ENCODE results near the gene EPAS1. TPM values are rescaled to one million over a fixed set of nuclear protein-coding genes. Genes with fewer than 3 reads are reported as not detected.

EPAS1 gene
- total and polyA plus RNA-seq, 2 experiments from 2014 or later = 1.4 to 4.8 TPM

DNA sequence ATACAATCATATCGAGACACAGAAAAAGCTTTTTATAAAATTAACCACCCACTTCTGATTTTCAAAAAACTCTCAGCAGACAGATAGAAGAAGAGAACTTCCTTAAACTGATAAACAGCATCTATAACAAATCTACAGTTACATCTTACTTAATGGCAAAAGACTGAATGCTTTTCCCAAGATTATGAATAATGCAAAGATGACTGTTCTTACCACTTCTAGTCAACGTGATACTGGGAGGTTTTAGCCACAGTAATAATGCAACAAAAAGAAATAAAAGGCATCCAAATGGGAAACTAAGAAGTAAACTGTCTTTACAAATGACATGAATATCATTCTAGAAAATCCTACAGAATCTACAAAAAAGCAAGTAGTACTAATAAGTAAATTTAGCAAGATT lies 124.2 kb downstream of the EPAS1 start:
- no peaks in the 10 kb centered on the region for H3K4me1 ChIP-seq (ENCODE audit: low read depth)
- H3K27ac ChIP-seq = no peak overlapping the region
- H3K4me3 ChIP-seq = no peak overlapping the region
- DNase-seq (ENCODE audit: low read depth in 1 of 2, low spot score in 1 of 2) = no peak
- no peaks in the 10 kb centered on the region for H3K36me3 ChIP-seq
- H3K9me3 ChIP-seq (ENCODE audit: low read depth) = no peaks in the 10 kb centered on the region
- H3K27me3 ChIP-seq = no peaks in the 10 kb centered on the region
- TF ChIP-seq, protein P1, sequence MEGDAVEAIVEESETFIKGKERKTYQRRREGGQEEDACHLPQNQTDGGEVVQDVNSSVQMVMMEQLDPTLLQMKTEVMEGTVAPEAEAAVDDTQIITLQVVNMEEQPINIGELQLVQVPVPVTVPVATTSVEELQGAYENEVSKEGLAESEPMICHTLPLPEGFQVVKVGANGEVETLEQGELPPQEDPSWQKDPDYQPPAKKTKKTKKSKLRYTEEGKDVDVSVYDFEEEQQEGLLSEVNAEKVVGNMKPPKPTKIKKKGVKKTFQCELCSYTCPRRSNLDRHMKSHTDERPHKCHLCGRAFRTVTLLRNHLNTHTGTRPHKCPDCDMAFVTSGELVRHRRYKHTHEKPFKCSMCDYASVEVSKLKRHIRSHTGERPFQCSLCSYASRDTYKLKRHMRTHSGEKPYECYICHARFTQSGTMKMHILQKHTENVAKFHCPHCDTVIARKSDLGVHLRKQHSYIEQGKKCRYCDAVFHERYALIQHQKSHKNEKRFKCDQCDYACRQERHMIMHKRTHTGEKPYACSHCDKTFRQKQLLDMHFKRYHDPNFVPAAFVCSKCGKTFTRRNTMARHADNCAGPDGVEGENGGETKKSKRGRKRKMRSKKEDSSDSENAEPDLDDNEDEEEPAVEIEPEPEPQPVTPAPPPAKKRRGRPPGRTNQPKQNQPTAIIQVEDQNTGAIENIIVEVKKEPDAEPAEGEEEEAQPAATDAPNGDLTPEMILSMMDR (IDR thresholded peaks at IDR 0.05; ENCODE audit: low read depth, low read length) = no peak

DNA sequence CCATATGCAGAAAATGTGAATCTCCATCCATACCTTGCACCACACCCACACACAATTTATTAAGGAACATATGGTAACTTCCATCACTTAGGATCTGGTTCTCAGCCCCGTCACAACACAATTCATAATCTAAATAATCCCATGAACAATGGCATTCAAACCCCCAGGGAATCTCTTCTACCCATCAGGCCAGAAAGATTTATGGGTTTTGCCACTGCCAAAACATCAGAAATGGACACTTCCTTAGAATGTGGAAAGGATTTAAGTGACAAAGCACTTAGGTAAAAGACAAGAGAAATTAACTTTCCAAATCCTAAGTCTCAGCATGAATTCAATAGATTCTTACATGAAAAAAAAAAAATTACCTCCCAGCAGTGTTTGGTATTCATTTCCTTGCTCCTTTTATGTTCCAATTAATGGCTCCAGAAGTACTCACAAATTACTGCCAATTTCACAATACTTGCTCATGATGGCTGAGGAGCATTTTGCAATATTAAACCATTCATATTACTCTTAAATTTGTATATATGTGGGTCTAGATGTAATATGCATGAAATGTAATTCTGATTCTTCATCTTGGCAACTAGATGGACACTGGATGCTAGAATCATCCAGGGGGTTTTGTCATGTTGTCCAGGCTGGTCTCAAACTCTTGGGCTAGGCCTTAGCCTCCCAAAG lies 125.6 kb downstream of the EPAS1 start:
- no peaks in the 10 kb centered on the region for H3K9me3 ChIP-seq (ENCODE audit: low read depth)
- DNase-seq (ENCODE audit: low read depth in 1 of 2, low spot score in 1 of 2) = peak in 1 of 2 donors; percentile 17
- TF ChIP-seq, protein P1 (IDR thresholded peaks at IDR 0.05; ENCODE audit: low read depth, low read length) = no peak
- no peaks in the 10 kb centered on the region for H3K4me1 ChIP-seq (ENCODE audit: low read depth)
- H3K27ac ChIP-seq = no peak overlapping the region
- H3K36me3 ChIP-seq = no peaks in the 10 kb centered on the region
- no peak overlapping the region for H3K4me3 ChIP-seq
- H3K27me3 ChIP-seq = no peaks in the 10 kb centered on the region

DNA sequence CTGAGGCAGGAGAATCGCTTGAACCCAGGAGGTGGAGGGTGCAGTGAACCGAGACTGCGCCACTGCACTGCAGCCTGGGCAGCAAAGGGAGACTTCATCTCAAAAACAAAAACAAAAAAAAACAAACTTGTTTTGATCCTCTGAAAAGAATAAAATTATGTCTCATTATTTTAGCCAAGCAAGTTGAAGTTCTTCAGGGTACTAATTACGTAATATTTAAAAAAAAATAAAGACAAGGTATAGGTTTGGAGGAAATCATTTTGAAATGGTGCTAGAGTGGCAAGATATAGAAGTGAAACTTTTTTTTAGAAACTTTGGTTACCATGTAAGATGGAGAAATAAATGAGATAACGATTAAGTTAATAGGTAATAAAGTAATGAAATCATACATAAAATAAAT lies 127.7 kb downstream of the EPAS1 start:
- no peak overlapping the region for H3K27ac ChIP-seq
- H3K27me3 ChIP-seq = no peaks in the 10 kb centered on the region
- no peaks in the 10 kb centered on the region for H3K4me1 ChIP-seq (ENCODE audit: low read depth)
- H3K9me3 ChIP-seq (ENCODE audit: low read depth) = no peaks in the 10 kb centered on the region
- no peaks in the 10 kb centered on the region for H3K36me3 ChIP-seq
- no peak for DNase-seq (ENCODE audit: low read depth in 1 of 2, low spot score in 1 of 2)
- no peak overlapping the region for H3K4me3 ChIP-seq
- TF ChIP-seq, protein P1 (IDR thresholded peaks at IDR 0.05; ENCODE audit: low read depth, low read length) = no peak

DNA sequence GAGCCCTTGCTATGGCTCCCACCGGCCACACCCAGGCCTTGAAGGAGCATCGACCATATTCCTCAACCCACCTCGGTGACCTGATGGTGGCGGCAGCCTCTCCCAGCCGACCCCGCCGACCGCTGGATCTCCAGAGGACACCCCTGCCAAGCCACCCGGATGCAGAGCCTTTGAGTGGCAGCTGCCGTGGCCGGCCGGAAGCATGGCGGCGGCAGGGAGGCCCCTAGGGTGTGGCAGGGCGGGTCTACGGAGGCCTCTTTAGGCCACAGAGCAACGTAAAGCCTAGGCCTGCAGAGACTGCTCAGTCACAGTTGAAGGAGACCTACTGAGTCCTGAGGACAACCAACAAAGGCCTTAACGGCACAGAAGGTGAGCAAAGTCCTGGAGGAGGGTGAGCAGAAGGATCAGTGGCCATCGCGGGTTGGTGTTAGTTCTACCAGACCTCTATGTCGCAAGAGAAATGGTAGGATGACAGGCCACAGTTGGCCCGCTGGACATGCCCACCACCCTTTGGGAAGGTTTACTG lies 131.8 kb downstream of the EPAS1 start:
- no peaks in the 10 kb centered on the region for H3K36me3 ChIP-seq
- no peaks in the 10 kb centered on the region for H3K9me3 ChIP-seq (ENCODE audit: low read depth)
- no peaks in the 10 kb centered on the region for H3K4me1 ChIP-seq (ENCODE audit: low read depth)
- DNase-seq (ENCODE audit: low read depth in 1 of 2, low spot score in 1 of 2) = no peak
- H3K27me3 ChIP-seq = no peaks in the 10 kb centered on the region
- TF ChIP-seq, protein P1 (IDR thresholded peaks at IDR 0.05; ENCODE audit: low read depth, low read length) = no peak
- H3K4me3 ChIP-seq = no peak overlapping the region
- H3K27ac ChIP-seq = no peak overlapping the region

DNA sequence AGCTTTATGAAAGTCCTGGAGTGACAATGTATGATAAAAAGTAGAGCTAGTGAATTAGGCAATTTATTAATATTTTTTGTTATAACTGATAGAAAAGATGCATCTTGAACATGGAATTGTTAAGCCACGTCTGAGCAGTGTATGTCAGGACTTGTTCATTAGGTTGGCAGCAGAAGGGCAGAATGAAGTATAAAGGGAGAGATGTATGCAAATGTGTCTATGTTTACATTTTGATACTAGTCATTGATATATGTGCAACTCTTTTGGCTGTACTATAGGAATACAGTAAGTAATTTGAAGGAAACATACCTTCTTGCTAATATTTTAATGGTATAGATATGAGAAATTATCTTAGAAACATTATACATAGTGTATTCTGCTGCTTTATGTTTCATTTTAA lies 133.2 kb downstream of the EPAS1 start:
- Histone ChIP-seq H3K27me3 (no peaks in the 10 kb centered on the region), H3K36me3 (no peaks in the 10 kb centered on the region), H3K4me3 (no peak overlapping the region), H3K9me3 (ENCODE audit: low read depth) (no peaks in the 10 kb centered on the region), H3K4me1 (ENCODE audit: low read depth) (no peaks in the 10 kb centered on the region), H3K27ac (no peak overlapping the region)
- TF ChIP-seq, protein P1 (IDR thresholded peaks at IDR 0.05; ENCODE audit: low read depth, low read length) = no peak
- DNase-seq (ENCODE audit: low read depth in 1 of 2, low spot score in 1 of 2) = no peak

Data from cardiac muscle cell (in vitro differentiated cells and primary cell).